Neural progenitor cell (in vitro differentiated cells): ENCODE data around the gene RNF212. TPM values are rescaled to one million over a fixed set of nuclear protein-coding genes. Genes with fewer than 3 reads are reported as not detected.

Experiments
- DNase-seq: peaks from one replicate; pipeline ENCODE4 v3.0.0-alpha.2; 2016; ENCODE audit warnings: low spot score
- H2AFZ ChIP-seq: fragments of 200-600 bp; sonication (generic); replicated peaks from 2 replicates; pipeline ENCODE4 v1.6.1; 2016; ENCODE audit warnings: antibody characterized with exemption
- H3F3A ChIP-seq: fragments of 200-600 bp; sonication (generic); 2 replicates; pipeline ENCODE4 v1.6.1; 2016; ENCODE audit warnings: antibody characterized with exemption, low read depth
- H3K27ac ChIP-seq: fragments of 200-600 bp; sonication (generic); 2 replicates; pipeline ENCODE4 v1.5.1; 2016; ENCODE audit warnings: mild to moderate bottlenecking
- H3K27me3 ChIP-seq: fragments of 200-600 bp; sonication (generic); 2 replicates; pipeline ENCODE4 v1.6.1; 2016; ENCODE audit warnings: mild to moderate bottlenecking, moderate library complexity
- H3K36me3 ChIP-seq: fragments of 200-600 bp; sonication (generic); 2 replicates; pipeline ENCODE4 v1.5.1; 2016
- H3K4me1 ChIP-seq: fragments of 200-600 bp; sonication (generic); 2 replicates; pipeline ENCODE4 v1.6.1; 2016; ENCODE audit warnings: mixed run types
- H3K4me2 ChIP-seq: fragments of 200-600 bp; sonication (generic); 2 replicates; pipeline ENCODE4 v1.6.1; 2016
- H3K4me3 ChIP-seq: fragments of 200-600 bp; sonication (generic); 2 replicates; pipeline ENCODE4 v1.5.1; 2016
- H3K79me2 ChIP-seq: fragments of 200-600 bp; sonication (generic); 2 replicates; pipeline ENCODE4 v1.6.1; 2016; ENCODE audit warnings: low read depth
- H3K9ac ChIP-seq: fragments of 200-600 bp; sonication (generic); 2 replicates; pipeline ENCODE4 v1.6.1; 2016
- H3K9me3 ChIP-seq: fragments of 200-600 bp; sonication (generic); 2 replicates; pipeline ENCODE4 v1.5.1; 2016; ENCODE audit warnings: low read depth
- H4K20me1 ChIP-seq: fragments of 200-600 bp; sonication (generic); 2 replicates; pipeline ENCODE4 v1.6.1; 2016; ENCODE audit warnings: low read depth
- H3K27ac Mint-ChIP-seq: 3 replicates; pipeline ENCODE4 v1.8.0; 2021; ENCODE audit warnings: mixed read lengths
- H3K27me3 Mint-ChIP-seq: 2 replicates; pipeline ENCODE4 v1.8.0; 2022; ENCODE audit warnings: low read depth, mild to moderate bottlenecking, inconsistent platforms, moderate library complexity, mixed read lengths; ENCODE audit not compliant: insufficient read depth
- H3K36me3 Mint-ChIP-seq: 3 replicates; pipeline ENCODE4 v1.8.0; 2021; ENCODE audit warnings: mixed read lengths
- H3K4me1 Mint-ChIP-seq: 3 replicates; pipeline ENCODE4 v1.8.0; 2021; ENCODE audit warnings: mixed read lengths
- H3K4me3 Mint-ChIP-seq: 3 replicates; pipeline ENCODE4 v1.8.0; 2021; ENCODE audit warnings: mild to moderate bottlenecking, moderate library complexity, mixed read lengths
- H3K9me3 Mint-ChIP-seq: 3 replicates; pipeline ENCODE4 v1.8.0; 2020; ENCODE audit warnings: mixed read lengths
- EZH2 ChIP-seq: fragments of 200-600 bp; sonication (generic); IDR thresholded peaks from 2 replicates; pipeline ENCODE4 v1.6.1; 2017; ENCODE audit warnings: antibody characterized with exemption, mild to moderate bottlenecking, moderate library complexity
- EZH2phosphoT487 ChIP-seq: fragments of 200-600 bp; sonication (generic); IDR thresholded peaks from 2 replicates; pipeline ENCODE4 v1.6.1; 2017; ENCODE audit warnings: antibody characterized with exemption
- total RNA-seq: library from RNA; depleted of rRNA; stranded (reverse); fragments of >200 nt; gene quantifications from 2 replicates; pipeline ENCODE4 v1.2.3, GENCODE V29; 2015; ENCODE audit warnings: low replicate concordance
- TF ChIP-seq, protein P1 (sequence below): fragments of 200-600 bp; sonication (generic); IDR thresholded peaks from 2 replicates; pipeline ENCODE4 v1.5.1; 2017; ENCODE audit warnings: antibody characterized with exemption, mild to moderate bottlenecking

RNF212 gene
- total RNA-seq, 1 donor from 2014 or later, result 3.4 TPM

DNA sequence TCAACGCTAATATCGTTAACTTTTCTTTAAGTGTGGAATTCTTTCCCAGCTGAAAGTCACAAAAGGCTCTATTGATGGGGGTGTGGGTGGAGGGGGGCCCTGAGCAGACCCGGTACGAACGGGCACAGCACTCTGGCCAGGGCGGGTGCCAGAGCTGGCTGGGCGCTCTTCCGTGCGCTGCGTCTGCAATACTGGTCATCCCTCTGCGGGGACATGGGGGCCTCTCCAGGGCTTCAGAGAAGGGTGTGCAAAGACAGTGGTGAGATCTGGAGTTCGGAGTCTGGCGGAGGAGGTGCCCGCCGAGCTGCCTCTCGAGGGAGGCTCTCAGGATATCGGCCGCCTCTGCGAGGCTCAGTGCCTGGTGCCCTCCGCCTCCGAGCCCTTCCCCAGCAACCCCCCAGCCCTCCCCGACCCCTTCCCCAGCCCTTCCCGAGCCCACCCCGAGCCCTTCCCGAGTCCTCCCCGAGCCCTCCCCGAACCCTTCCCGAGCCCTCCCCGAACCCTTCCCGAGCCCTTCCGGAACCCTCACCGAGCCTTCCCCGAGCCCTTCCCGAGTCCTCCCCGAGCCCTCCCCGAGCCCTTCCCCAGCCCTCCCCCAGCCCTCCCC, 67.7 kb downstream of the RNF212 start:
- H3F3A ChIP-seq, result peaks cover 19% of the 10 kb centered on the region
- Mint-ChIP-seq H3K27ac (no peak overlapping the region), H3K4me3 (no peak overlapping the region), H3K4me1 (peaks cover 40% of the 10 kb centered on the region), H3K9me3 (peaks cover 5% of the 10 kb centered on the region), H3K36me3 (peaks cover 2% of the 10 kb centered on the region), H3K27me3 (peaks cover 39% of the 10 kb centered on the region)
- no peaks in the 10 kb centered on the region for H3K9me3 ChIP-seq
- H3K79me2 ChIP-seq, result no peaks in the 10 kb centered on the region
- H4K20me1 ChIP-seq, result no peaks in the 10 kb centered on the region
- no peak for DNase-seq
- H2AFZ ChIP-seq, result no peak overlapping the region
- H3K27me3 ChIP-seq, result peaks cover 72% of the 10 kb centered on the region
- no peak overlapping the region for H3K4me3 ChIP-seq
- H3K27ac ChIP-seq, result no peak overlapping the region
- no peak overlapping the region for H3K9ac ChIP-seq
- H3K4me2 ChIP-seq, result no peak overlapping the region
- H3K36me3 ChIP-seq, result no peaks in the 10 kb centered on the region
- TF ChIP-seq, protein P1, sequence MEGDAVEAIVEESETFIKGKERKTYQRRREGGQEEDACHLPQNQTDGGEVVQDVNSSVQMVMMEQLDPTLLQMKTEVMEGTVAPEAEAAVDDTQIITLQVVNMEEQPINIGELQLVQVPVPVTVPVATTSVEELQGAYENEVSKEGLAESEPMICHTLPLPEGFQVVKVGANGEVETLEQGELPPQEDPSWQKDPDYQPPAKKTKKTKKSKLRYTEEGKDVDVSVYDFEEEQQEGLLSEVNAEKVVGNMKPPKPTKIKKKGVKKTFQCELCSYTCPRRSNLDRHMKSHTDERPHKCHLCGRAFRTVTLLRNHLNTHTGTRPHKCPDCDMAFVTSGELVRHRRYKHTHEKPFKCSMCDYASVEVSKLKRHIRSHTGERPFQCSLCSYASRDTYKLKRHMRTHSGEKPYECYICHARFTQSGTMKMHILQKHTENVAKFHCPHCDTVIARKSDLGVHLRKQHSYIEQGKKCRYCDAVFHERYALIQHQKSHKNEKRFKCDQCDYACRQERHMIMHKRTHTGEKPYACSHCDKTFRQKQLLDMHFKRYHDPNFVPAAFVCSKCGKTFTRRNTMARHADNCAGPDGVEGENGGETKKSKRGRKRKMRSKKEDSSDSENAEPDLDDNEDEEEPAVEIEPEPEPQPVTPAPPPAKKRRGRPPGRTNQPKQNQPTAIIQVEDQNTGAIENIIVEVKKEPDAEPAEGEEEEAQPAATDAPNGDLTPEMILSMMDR, result no peak
- TF ChIP-seq EZH2 (no peak), EZH2phosphoT487 (no peak)
- peaks cover 13% of the 10 kb centered on the region for H3K4me1 ChIP-seq

DNA sequence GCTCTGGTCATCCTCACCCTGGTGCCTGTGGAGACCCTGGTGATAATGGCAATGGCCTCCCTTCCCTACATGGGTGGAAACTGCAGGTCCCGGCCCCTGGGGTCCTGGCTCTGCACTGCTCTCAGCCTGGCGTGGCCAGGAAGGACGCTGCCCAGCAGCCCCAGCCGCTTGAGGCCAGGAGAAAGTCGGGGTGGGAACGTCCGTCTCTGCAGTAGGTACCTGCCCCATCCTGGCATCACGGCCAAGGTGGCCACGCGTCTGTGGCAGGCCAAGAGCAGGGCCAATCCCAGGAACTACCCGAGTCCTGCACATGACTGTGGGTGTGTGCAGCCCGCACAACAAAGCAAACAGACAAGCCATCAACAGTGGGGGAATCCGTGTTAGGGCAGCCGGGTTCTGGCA, 68.2 kb downstream of the RNF212 start:
- Histone ChIP-seq H3K4me2 (no peak overlapping the region), H3K27ac (no peak overlapping the region), H3K9me3 (no peaks in the 10 kb centered on the region), H2AFZ (no peak overlapping the region), H3K4me1 (peaks cover 14% of the 10 kb centered on the region), H3K36me3 (no peaks in the 10 kb centered on the region), H3K79me2 (no peaks in the 10 kb centered on the region), H4K20me1 (no peaks in the 10 kb centered on the region), H3K27me3 (peaks cover 67% of the 10 kb centered on the region), H3K9ac (no peak overlapping the region), H3K4me3 (no peak overlapping the region), H3F3A (peaks cover 21% of the 10 kb centered on the region)
- peaks cover 43% of the 10 kb centered on the region for H3K4me1 Mint-ChIP-seq
- peaks cover 39% of the 10 kb centered on the region for H3K27me3 Mint-ChIP-seq
- H3K9me3 Mint-ChIP-seq, result peaks cover 5% of the 10 kb centered on the region
- no peak overlapping the region for H3K27ac Mint-ChIP-seq
- no peak for DNase-seq
- H3K4me3 Mint-ChIP-seq, result no peak overlapping the region
- H3K36me3 Mint-ChIP-seq, result peaks cover 2% of the 10 kb centered on the region
- TF ChIP-seq EZH2 (no peak), EZH2phosphoT487 (no peak)
- TF ChIP-seq, protein P1, result no peak

DNA sequence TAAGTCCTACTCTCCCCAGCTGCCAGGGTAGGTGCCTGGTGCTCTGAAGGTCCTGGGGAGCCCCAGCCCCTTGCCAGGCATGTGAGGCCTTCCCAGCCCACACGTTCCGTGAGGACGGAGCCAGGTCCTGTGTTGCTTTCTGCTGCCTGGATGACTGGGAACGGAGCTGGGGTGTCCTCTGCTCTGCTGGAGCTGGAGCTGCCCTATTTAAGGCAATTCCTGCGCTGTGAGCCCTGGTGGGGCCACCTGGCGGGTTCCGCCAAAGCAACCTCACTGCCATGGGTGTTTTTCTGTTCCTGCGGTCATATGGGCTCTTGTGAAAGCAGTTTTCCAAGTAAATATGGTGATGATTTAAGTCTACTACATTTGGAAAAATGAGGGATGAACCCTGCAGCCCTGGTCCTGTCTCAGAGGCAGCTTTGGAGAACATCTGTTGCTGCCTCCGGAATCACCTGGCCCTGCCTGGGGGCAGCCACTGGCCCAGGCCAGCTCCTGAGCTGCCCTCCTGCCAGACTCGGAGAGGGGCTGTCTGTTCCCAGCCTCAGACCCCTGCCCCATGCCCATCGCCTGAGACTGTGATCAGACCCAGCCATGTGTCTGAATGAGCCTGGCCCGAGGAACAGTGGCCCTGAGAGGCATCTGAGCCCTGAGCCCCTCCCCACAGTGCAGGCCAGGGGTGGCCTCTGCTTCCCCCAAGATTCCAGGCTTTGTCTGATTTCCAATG, 68.7 kb downstream of the RNF212 start:
- Histone ChIP-seq H3K36me3 (no peaks in the 10 kb centered on the region), H3K9ac (no peak overlapping the region), H3K79me2 (no peaks in the 10 kb centered on the region), H3K9me3 (no peaks in the 10 kb centered on the region), H3K4me2 (no peak overlapping the region), H4K20me1 (no peaks in the 10 kb centered on the region), H3K27ac (no peak overlapping the region), H3K27me3 (peaks cover 61% of the 10 kb centered on the region), H3K4me3 (no peak overlapping the region), H3F3A (peaks cover 27% of the 10 kb centered on the region), H2AFZ (no peak overlapping the region), H3K4me1 (peaks cover 19% of the 10 kb centered on the region)
- peaks cover 37% of the 10 kb centered on the region for H3K27me3 Mint-ChIP-seq
- H3K36me3 Mint-ChIP-seq, result peaks cover 2% of the 10 kb centered on the region
- H3K9me3 Mint-ChIP-seq, result peaks cover 5% of the 10 kb centered on the region
- no peak overlapping the region for H3K27ac Mint-ChIP-seq
- DNase-seq, result no peak
- TF ChIP-seq EZH2, result no peak
- TF ChIP-seq EZH2phosphoT487, result no peak
- TF ChIP-seq, protein P1, result no peak
- peaks cover 44% of the 10 kb centered on the region for H3K4me1 Mint-ChIP-seq
- H3K4me3 Mint-ChIP-seq, result no peak overlapping the region
